ENCODE results near the gene MRPL10.

MRPL10 gene

GRCh38 chr17:47818002-47818695, 13.2 kb downstream of the MRPL10 start:
- DNase-seq (ENCODE audit: low read depth), result no peak
- H3K4me3 ChIP-seq (ENCODE audit: low read depth, low read length), result no peak overlapping the region

GRCh38 chr17:47816947-47817346, 14.4 kb downstream of the MRPL10 start:
- no peak for DNase-seq (ENCODE audit: low read depth)
- no peak overlapping the region for H3K4me3 ChIP-seq (ENCODE audit: low read depth, low read length)

- DNase-seq (ENCODE audit: low read depth), result no peak
- no peak overlapping the region for H3K4me3 ChIP-seq (ENCODE audit: low read depth, low read length)
Observed at GRCh38 chr17:47816111-47816735, 15.1 kb downstream of the MRPL10 start.

- no peak for DNase-seq (ENCODE audit: low read depth)
Observed at GRCh38 chr17:47815106-47815918, 16.0 kb downstream of the MRPL10 start.

GRCh38 chr17:47813512-47814031, 17.8 kb downstream of the MRPL10 start:
- no peak overlapping the region for H3K4me3 ChIP-seq (ENCODE audit: low read depth, low read length)
- no peak for DNase-seq (ENCODE audit: low read depth)

More at GRCh38 chr17:47815106-47815918, 16.0 kb downstream of the MRPL10 start:
- H3K4me3 ChIP-seq (ENCODE audit: low read depth, low read length), result no peak overlapping the region

GRCh38 chr17:47813077-47813476, 18.3 kb downstream of the MRPL10 start:
- no peak for DNase-seq (ENCODE audit: low read depth)
- no peak overlapping the region for H3K4me3 ChIP-seq (ENCODE audit: low read depth, low read length)

GRCh38 chr17:47812146-47812920, 19.0 kb downstream of the MRPL10 start:
- no peak for DNase-seq (ENCODE audit: low read depth)
- no peak overlapping the region for H3K4me3 ChIP-seq (ENCODE audit: low read depth, low read length)

GRCh38 chr17:47811709-47812108, 19.6 kb downstream of the MRPL10 start:
- no peak overlapping the region for H3K4me3 ChIP-seq (ENCODE audit: low read depth, low read length)
- DNase-seq (ENCODE audit: low read depth), result no peak

- H3K4me3 ChIP-seq (ENCODE audit: low read depth, low read length), result no peak overlapping the region
- DNase-seq (ENCODE audit: low read depth), result no peak
Observed at GRCh38 chr17:47810901-47811635, 20.3 kb downstream of the MRPL10 start.

GRCh38 chr17:47810200-47810821, 21.0 kb downstream of the MRPL10 start:
- no peak overlapping the region for H3K4me3 ChIP-seq (ENCODE audit: low read depth, low read length)
- peak; percentile 73 for DNase-seq (ENCODE audit: low read depth)

- DNase-seq (ENCODE audit: low read depth), result no peak
- H3K4me3 ChIP-seq (ENCODE audit: low read depth, low read length), result no peak overlapping the region
Observed at GRCh38 chr17:47808830-47809480, 22.4 kb downstream of the MRPL10 start.

GRCh38 chr17:47808036-47808829, 23.1 kb downstream of the MRPL10 start:
- no peak overlapping the region for H3K4me3 ChIP-seq (ENCODE audit: low read depth, low read length)
- DNase-seq (ENCODE audit: low read depth), result no peak

GRCh38 chr17:47807421-47807820, 23.9 kb downstream of the MRPL10 start:
- DNase-seq (ENCODE audit: low read depth), result no peak
- no peak overlapping the region for H3K4me3 ChIP-seq (ENCODE audit: low read depth, low read length)

- no peak for DNase-seq (ENCODE audit: low read depth)
- H3K4me3 ChIP-seq (ENCODE audit: low read depth, low read length), result no peak overlapping the region
Observed at GRCh38 chr17:47806913-47807255, 24.5 kb downstream of the MRPL10 start.

- no peak overlapping the region for H3K4me3 ChIP-seq (ENCODE audit: low read depth, low read length)
- DNase-seq (ENCODE audit: low read depth), result no peak
Observed at GRCh38 chr17:47806026-47806912, 25.1 kb downstream of the MRPL10 start.

GRCh38 chr17:47804461-47804860, 26.9 kb downstream of the MRPL10 start:
- H3K4me3 ChIP-seq (ENCODE audit: low read depth, low read length), result no peak overlapping the region

More at GRCh38 chr17:47804461-47804860, 26.9 kb downstream of the MRPL10 start:
- DNase-seq (ENCODE audit: low read depth), result no peak

Measured in skeletal muscle cell (primary cell).